Glutamatergic neuron (in vitro differentiated cells): Measurements from ENCODE around the gene PLGLB2. TPM values are rescaled to one million over a fixed set of nuclear protein-coding genes. Genes with fewer than 3 reads are reported as not detected.

Experiments used
- total RNA-seq: library from RNA; stranded (reverse); fragmentation: NEBNext Ultra II Directional; extraction: Animal tissue kit (Norgen Biotek cat#: 25700); gene quantifications from one replicate; pipeline ENCODE4 v1.2.1, GENCODE V29; 2021; ENCODE audit not compliant: unreplicated experiment

Gene PLGLB2
- total RNA-seq, 1 donor from 2014 or later, result 0.86 TPM

Other genes with a start within 250 kb of the PLGLB2 start
- not detected for gene RGPD2, start 77.7 kb downstream of the PLGLB2 start, total RNA-seq